Esophagus muscularis mucosa (tissue), 4 donors: Measurements from ENCODE around the gene ABCC6. TPM values are rescaled to one million over a fixed set of nuclear protein-coding genes. Genes with fewer than 3 reads are reported as not detected.
"Not testable (repeated sequence)": the region's sequence is repeated elsewhere in the genome, so short reads cannot be mapped to it uniquely, and the experiment has no call there.

Experiments used
- DNase-seq: peaks from one replicate; pipeline ENCODE4 v3.0.0-alpha.2; 2017; ENCODE audit errors: extremely low spot score
- H3K27ac ChIP-seq, 4 donors: fragments of 200-600 bp; sonication (generic); replicated peaks in 1 of 4; 1 replicate in 3 of 4; 2 replicates in 1 of 4; pipeline ENCODE4 v1.5.1; 2016 to 2019; ENCODE audit warnings: mild to moderate bottlenecking in 1 of 4
- H3K27me3 ChIP-seq, 4 donors: fragments of 200-600 bp; sonication (generic); one replicate each; pipeline versions ENCODE4 v1.5.1 to v1.6.0; 2016 to 2019
- H3K36me3 ChIP-seq, 4 donors: fragments of 200-600 bp; sonication (generic); one replicate each; pipeline ENCODE4 v1.5.1; 2016 to 2019
- H3K4me1 ChIP-seq, 4 donors: fragments of 200-600 bp; sonication (generic); one replicate each; pipeline ENCODE4 v1.5.1; 2016 to 2019
- H3K4me3 ChIP-seq, 4 donors: fragments of 200-600 bp; sonication (generic); 1 replicate in 2 of 4; 2 replicates in 2 of 4; pipeline ENCODE4 v1.5.1; 2016 to 2019; ENCODE audit warnings: mild to moderate bottlenecking in 4 of 4, moderate library complexity in 1 of 4
- H3K9me3 ChIP-seq, 4 donors: fragments of 200-600 bp; sonication (generic); 1 replicate in 3 of 4; 2 replicates in 1 of 4; pipeline ENCODE4 v1.5.1; 2016 to 2019
- EP300 ChIP-seq: sonication (generic); formaldehyde crosslinking; IDR thresholded peaks from one replicate; pipeline ENCODE4 v1.6.1; 2017; ENCODE audit warnings: antibody characterized with exemption
- POLR2A ChIP-seq: fragments of 450-650 bp; IDR thresholded peaks from one replicate; pipeline ENCODE4 v1.6.1; 2017; ENCODE audit warnings: antibody characterized with exemption, moderate library complexity, mild to moderate bottlenecking, low read depth
- POLR2AphosphoS5 ChIP-seq, 2 donors: sonication (generic); formaldehyde crosslinking; IDR thresholded peaks; one replicate each; pipeline ENCODE4 v1.6.1; 2017; ENCODE audit warnings: antibody characterized with exemption in 2 of 2
- WGBS: methylation state at CpG from one replicate; pipeline ENCODE4 v1.1.5; 2018; 5-methylcytosine and 5-hydroxymethylcytosine counted together
- intact Hi-C: fragments of 100-400 bp; cut with DNase I; formaldehyde crosslinking; loops from one replicate; pipeline ENCODE4 v1.15.1; 2023
- total RNA-seq, 4 donors: library from RNA; depleted of rRNA; stranded (reverse); fragments of >200 nt; gene quantifications; one replicate each; pipeline versions ENCODE4 v1.1.0 to v1.2.1, GENCODE V29; 2016
- TF ChIP-seq, protein P1 (sequence below), 3 experiments: fragments of 200-600 bp in 2 of 3; fragments of 450-650 bp in 1 of 3; sonication (generic) in 2 of 3; IDR thresholded peaks; one replicate each; pipeline ENCODE4 v1.5.1; 2017 to 2019; ENCODE audit warnings: antibody characterized with exemption in 3 of 3, mild to moderate bottlenecking in 2 of 3, moderate library complexity in 1 of 3

ABCC6 gene
- total RNA-seq, 4 donors from 2014 or later = 0.17 to 0.83 (median 0.36) TPM

DNA sequence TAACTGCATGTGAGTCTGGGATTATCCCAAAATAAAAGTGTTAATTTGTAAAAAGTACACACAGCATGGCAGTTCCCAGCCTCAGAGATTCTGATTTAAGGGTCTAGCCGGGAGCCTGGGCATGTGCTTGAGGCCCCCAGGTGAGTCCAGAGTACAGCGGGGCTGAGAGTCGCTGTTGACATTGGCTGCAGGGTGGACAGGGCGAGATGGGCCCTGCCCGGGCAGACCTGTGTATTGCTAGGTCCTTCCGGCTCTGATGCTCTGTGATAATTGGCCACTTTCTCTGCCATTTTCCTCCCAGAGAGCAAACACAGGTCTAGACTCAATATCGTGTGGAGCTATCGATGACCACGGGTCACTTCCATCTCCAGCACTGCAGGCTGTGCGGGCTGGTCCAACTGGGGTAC lies 73.6 kb downstream of the ABCC6 start:
- no peak for DNase-seq
- no peaks in the 10 kb centered on the region for H3K9me3 ChIP-seq
- peaks cover 0 to 21% (median 9%) of the 10 kb centered on the region in 4 donors for H3K36me3 ChIP-seq
- peak overlapping the region; percentile 78 to 87 (median 82) for H3K27ac ChIP-seq
- peaks cover 14 to 69% (median 60%) of the 10 kb centered on the region in 4 donors for H3K4me1 ChIP-seq
- 65% methylated on average over 8 of the region's 10 CpGs for WGBS
- no peak overlapping the region for H3K4me3 ChIP-seq
- no peak for TF ChIP-seq EP300
- TF ChIP-seq POLR2A = no peak
- TF ChIP-seq POLR2AphosphoS5 (IDR thresholded peaks at IDR 0.05) = no peak
- TF ChIP-seq, protein P1, sequence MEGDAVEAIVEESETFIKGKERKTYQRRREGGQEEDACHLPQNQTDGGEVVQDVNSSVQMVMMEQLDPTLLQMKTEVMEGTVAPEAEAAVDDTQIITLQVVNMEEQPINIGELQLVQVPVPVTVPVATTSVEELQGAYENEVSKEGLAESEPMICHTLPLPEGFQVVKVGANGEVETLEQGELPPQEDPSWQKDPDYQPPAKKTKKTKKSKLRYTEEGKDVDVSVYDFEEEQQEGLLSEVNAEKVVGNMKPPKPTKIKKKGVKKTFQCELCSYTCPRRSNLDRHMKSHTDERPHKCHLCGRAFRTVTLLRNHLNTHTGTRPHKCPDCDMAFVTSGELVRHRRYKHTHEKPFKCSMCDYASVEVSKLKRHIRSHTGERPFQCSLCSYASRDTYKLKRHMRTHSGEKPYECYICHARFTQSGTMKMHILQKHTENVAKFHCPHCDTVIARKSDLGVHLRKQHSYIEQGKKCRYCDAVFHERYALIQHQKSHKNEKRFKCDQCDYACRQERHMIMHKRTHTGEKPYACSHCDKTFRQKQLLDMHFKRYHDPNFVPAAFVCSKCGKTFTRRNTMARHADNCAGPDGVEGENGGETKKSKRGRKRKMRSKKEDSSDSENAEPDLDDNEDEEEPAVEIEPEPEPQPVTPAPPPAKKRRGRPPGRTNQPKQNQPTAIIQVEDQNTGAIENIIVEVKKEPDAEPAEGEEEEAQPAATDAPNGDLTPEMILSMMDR (IDR thresholded peaks at IDR 0.05) = no peak
- H3K27me3 ChIP-seq = no peaks in the 10 kb centered on the region
- intact Hi-C loops = no loop called here

DNA sequence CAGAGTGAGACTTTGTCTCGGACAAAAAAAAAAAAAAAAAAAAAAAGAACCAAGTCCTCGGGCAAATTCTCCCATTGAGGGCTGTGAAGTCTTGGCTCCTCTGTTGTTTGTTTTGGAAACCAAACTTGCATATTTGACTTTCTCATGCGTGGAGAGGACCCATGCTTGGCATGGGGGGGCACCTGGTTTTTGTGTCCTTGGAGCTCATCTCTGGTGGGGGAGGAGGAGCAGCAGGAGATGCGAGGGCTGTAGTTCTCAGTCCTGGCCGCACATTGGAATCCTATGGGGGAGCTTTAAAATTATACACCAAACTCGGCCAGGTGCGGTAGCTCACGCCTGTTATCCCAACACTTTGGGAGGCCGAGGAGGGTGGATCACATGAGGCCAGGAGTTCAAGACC lies 74.5 kb downstream of the ABCC6 start:
- Histone ChIP-seq H3K36me3 (peaks cover 3 to 31% (median 11%) of the 10 kb centered on the region in 4 donors), H3K27me3 (no peaks in the 10 kb centered on the region), H3K4me3 (no peak overlapping the region), H3K9me3 (no peaks in the 10 kb centered on the region), H3K27ac (peak overlapping the region; percentile 78 to 87 (median 82)), H3K4me1 (peaks cover 14 to 78% (median 62%) of the 10 kb centered on the region in 4 donors)
- 58% methylated on average over 9 of the region's 9 CpGs for WGBS
- DNase-seq = no peak
- intact Hi-C loops = no loop called here
- TF ChIP-seq, protein P1 (IDR thresholded peaks at IDR 0.05) = no peak
- peak in 1 of 2 donors; percentile 14 for TF ChIP-seq POLR2AphosphoS5 (IDR thresholded peaks at IDR 0.05)

DNA sequence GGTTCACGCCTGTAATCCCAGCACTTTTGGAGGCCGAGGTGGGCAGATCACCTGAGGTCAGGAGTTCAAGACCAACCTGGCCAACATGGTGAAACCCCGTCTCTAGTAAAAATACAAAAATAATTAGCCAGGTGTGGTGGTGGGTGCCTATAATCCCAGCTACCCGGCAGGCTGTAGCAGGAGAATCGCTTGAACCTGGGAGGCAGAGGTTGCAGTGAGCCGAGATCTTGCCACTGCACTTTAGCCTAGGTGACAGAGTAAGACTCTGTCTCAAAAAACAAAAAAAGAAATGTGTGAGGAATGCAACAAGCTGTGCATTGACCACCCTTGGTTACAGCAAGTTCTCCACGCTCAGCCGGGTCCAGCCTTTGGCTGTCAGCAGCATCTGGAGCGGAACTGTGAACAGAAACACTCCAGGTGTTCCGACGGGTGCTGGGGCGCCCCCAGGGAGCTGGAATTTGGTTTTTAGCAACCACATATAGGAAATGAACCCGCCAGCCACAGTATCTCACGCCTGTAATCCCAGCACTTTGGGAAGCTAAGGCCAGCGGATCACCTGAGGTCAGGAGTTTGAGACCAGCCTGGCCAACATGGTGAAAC lies 75.2 kb downstream of the ABCC6 start:
- H3K4me3 ChIP-seq, H3K27me3 ChIP-seq, intact Hi-C loops, H3K9me3 ChIP-seq, DNase-seq: not testable (repeated sequence)
- H3K4me1 ChIP-seq = peaks cover 14 to 79% (median 67%) of the 10 kb centered on the region in 4 donors
- peak overlapping the region; percentile 78 to 87 (median 82) for H3K27ac ChIP-seq
- H3K36me3 ChIP-seq = peaks cover 6 to 37% (median 15%) of the 10 kb centered on the region in 4 donors
- WGBS = 67% methylated on average over 11 of the region's 15 CpGs

DNA sequence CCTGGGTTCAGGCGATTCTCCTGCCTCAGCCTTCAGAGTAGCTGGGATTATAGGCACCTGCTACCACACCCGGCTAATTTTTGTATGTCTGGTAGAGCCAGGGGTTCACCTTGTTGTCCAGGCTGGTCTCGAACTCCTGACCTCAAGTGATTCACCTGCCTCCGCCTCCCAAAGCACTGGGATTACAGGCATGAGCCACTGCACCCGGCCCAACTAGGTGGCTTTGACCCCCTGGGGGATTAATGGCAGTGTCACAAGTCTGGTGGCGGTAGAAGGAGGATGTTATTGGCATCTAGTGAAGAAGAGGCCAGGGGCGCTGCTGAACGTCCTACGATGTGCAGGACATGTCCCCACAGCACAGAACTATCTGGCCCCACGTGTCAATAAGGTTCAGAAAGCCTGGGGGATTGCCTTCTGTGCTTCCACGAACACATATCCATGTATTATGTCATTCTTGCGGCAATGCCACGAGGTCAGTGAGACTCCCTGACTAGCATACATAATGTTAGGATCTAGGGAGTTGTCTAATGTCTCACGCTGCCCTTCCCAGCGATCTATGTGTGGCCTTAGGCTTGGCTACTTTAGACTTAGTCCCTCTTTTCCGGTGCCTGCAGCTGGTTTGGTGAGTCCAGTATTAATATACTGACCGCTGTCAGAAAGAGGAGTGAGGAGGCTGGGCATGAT lies 75.8 kb downstream of the ABCC6 start:
- H3K4me1 ChIP-seq = peaks cover 14 to 79% (median 69%) of the 10 kb centered on the region in 4 donors
- H3K27me3 ChIP-seq = no peaks in the 10 kb centered on the region
- no peak for DNase-seq
- peaks cover 11 to 44% (median 21%) of the 10 kb centered on the region in 4 donors for H3K36me3 ChIP-seq
- H3K9me3 ChIP-seq = no peaks in the 10 kb centered on the region
- 83% methylated on average over 16 of the region's 17 CpGs for WGBS
- H3K27ac ChIP-seq = peak overlapping the region; percentile 78 to 87 (median 82)
- no peak overlapping the region for H3K4me3 ChIP-seq
- no peak for TF ChIP-seq EP300
- no peak for TF ChIP-seq POLR2A
- no peak for TF ChIP-seq POLR2AphosphoS5 (IDR thresholded peaks at IDR 0.05)
- TF ChIP-seq, protein P1 (IDR thresholded peaks at IDR 0.05) = no peak
- intact Hi-C loops = no loop called here

DNA sequence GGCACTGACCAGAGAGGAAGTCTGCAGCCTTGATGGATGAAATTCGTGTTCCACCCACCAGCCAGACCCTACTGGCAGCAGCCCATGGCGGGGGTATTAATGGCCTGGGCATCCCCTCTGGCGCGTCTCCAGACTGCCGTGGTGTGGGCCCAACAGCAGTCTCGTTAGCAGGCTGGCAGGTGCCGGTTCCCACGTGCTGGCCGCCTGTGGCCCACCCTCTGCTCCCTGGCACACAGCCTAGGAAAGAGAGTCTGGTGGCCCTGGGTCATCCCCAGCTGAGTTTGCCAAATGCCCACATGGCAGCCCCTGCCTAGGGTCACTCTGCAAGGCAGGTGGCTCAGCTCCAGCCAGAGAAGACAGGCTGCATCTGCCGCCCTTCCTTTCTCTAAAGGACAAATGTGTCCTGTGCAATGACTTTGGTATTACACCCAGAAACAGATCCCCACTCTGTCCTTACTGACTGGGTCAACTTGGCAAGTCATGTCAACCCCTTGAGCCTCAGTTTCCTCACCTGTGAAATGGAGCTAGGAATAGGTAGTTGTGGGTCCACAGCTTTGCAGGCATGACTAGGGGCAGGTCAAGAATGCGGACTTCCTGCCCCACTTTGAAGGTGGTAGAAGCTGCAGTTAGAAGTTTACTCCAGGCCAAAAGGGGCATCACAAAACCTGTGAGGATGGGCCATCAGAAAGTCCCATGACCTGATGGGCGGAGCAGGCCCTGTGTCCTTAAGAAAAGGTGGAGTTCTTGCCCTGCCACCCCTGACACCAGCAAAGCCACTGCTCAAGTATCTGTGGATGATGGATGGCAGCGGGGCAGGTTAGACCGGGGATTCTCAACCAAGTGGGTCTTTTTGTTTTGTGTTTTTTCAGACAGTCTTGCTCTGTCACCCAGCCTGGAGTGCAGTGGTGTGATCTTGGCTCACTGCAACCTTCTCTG lies 76.6 kb downstream of the ABCC6 start:
- 86% methylated on average over 3 of the region's 14 CpGs for WGBS
- Histone ChIP-seq H3K4me1 (peaks cover 14 to 77% (median 70%) of the 10 kb centered on the region in 4 donors), H3K4me3 (no peak overlapping the region), H3K27me3 (no peaks in the 10 kb centered on the region), H3K9me3 (no peaks in the 10 kb centered on the region), H3K36me3 (peaks cover 19 to 52% (median 29%) of the 10 kb centered on the region in 4 donors), H3K27ac (peak overlapping the region; percentile 78 to 87 (median 82))
- intact Hi-C loops = no loop called here
- no peak for TF ChIP-seq POLR2AphosphoS5 (IDR thresholded peaks at IDR 0.05)
- no peak for TF ChIP-seq POLR2A
- TF ChIP-seq, protein P1 (IDR thresholded peaks at IDR 0.05) = no peak
- TF ChIP-seq EP300 = no peak
- no peak for DNase-seq
